EH (cell line): ENCODE results near the gene NTN1.

Experiments
- DNase-seq: peaks from one replicate; pipeline ENCODE4 v3.0.0-alpha.2; 2015; ENCODE audit warnings: low read depth

Gene NTN1

DNA sequence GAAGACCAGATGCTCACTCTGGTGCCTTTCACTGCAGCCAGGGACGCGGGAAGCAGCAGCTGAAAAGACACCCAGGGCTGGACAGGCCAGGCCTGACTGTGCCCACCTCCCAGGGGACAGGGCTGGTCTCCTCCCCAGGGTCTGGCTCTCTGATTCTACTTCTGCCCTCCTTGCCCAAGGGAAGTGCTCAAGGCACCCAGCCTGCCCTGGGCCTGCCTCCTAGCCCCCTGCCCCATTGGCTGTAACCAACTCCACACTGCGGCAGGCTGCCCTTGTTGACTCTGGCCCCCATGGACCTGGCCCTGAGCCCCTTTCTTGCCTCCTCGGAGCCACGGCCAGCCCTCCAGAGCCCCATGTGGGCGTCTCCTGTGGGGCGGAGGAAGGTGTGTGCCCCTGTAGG is 212.5 kb downstream of the NTN1 start:
- no peak for DNase-seq

DNA sequence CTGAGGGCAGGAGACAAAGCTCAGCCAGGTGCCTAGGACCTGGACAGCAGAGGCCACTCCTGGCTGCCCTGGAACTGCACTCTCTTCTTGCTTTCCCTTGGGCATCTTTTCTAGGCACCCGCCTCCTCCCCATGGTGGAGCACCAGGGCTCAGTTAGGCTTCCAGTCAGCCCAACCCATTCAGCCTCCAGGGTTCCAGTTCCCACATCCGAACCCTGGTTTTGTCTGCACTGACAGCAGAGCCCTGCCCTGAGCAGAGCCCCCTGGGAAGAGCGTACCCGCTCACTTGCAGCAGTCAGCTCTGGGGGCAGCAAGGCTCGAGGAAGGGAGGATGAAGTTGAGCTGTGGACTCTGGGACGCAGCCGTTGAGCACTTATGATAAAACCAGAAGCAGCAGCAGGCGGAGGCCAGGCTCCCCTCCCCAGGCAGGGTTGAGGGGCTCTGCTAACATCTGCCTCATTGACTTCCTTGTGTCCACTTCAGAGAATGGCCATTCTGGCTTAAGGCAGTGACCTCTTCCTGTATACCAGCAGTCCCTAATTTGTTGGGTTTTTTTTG is 213.2 kb downstream of the NTN1 start:
- DNase-seq: no peak

DNA sequence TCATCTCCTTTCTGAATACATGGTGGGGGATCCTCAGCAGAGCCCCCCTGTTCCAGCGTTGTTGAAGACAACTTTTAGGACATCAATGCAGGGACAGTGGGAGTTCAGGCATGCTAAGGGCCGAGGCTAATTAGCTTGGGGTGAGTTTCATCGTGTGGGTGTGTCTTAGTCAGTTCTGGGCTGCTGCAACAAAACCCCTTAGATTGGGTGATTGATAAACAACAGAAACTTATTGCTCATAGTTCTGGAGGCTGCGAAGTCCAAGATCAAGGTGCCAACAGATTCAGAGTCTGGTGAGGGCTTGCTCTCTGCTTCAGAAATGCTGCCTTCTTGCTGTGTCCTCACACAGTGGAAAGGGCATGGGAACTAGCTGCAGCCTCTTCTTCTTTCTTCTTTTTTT is 214.0 kb downstream of the NTN1 start:
- DNase-seq: no peak

DNA sequence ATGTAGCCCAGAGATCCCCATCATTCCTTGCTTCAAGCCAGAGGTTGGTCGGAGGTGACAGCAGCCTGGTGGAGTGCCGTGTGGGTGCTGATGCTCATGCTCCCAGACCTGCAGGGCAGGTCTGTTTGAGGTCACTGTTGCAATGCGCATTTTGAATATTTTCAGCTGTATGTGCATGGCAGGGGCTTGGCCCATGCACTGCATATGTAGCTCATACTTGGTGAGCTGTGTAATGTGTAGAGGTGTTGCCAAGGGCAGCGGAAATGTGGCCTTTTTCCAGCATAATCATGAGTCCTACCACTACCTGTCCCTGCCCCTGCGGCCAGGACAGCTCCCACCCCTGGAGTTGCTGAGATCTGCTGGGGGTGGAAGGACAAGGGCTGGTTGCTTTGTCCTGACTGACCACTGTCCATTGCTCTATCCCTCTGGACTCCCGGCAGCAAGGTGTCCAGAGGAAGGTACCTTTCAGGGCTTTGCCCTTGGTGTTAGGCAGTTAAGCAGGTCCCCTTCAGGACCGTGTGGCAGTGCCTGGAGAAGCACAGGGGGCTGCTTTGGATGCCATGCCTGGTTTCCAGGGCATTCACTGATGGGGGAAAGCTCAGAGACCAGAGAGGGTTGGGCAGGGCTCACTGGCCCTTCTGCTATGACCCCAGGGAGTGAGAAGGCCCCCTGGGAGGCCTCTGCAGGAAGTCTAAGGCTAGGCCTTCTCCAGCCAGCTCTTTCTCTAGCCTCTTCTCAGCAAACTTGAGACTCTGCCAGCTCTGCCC is 215.2 kb downstream of the NTN1 start:
- no peak for DNase-seq

DNA sequence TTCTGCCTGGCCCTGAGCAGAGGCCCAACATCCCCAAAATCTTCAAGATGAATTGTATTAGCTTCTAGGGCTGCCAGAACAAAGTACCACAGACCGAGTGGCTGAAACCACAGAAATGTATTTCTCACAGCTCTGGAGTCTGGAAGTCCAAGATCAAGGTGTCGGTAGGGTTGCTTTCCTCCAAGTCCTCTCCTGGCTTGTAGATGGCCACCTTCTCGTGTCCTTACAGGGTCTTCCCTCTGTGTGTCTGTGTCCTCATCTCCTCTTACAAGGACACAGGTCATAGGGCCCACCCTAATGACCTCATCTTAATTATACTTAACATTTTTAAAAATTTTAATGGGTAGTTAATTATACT is 215.7 kb downstream of the NTN1 start:
- no peak for DNase-seq

DNA sequence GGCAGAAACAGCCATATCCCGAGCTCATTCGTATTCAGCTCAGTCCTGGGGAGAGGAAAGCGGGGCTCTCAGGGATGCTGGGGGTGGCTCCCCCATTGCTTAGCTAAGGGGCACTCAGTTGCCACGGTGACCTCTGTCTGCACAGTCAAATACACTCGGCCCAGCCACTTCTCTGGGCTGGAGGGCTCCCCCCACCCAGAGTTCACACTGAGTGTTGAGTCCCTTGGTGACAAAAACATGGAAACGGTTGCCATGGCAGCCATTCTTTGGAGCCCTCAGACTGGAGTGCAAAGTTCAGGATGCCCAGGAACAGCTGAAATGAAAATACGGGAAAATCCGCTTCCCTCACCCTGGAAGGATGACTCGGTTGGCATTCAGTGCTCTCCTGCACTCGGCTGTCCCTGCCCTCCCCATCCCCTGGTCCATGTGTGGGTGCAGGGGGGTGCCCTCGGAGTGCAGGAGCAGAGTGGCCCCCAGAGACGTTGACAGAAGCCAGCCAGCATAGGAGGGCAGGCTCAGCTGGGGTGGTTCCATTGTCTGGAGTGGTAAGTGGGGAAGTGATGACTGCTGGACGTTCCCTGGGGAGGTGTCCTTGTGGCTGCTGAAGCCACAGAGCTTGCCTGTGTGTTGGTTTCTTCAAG is 216.5 kb downstream of the NTN1 start:
- no peak for DNase-seq

DNA sequence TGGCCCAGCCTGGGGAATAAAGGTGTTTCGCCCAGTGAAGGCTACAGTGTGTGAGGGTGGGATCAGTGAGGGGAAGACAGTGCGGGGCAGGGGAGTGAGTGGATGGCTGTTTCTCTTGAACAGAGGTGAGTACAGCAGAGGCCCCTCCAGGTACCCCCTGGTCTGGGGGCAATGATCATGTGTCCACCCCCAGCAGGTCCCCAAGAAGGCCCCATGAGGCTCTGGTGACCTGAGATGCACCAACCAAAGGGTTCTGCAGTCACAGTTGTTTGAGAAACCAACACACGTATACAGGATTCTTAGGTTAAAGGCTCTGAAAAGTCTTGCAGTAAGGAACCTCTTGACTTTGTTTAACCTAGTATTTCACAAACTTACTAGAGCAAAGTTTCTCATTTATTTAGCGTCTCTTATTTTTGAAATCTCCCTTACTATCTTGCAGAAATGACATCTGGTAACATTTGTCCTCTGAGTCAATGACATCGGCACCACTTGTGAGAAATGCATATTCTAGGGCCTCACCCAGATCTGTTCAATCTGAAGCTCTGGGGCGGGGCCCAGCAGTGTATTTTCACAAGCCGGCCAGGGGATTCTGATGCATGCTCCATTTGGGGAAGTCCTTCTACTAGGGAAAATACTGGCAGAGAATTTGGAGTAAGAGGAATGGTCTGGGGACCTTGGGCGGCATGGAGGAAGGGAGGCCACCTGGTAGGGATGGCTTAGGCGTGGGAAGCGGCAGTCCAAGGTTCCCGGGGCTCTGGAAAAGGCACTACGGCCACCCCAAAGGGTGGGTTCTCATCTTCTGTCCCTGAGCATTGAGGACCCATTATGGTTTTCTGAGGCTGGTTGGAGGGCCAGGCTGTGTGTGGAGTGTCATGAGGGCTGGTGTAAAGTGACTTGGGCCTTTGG is 217.3 kb downstream of the NTN1 start:
- no peak for DNase-seq

DNA sequence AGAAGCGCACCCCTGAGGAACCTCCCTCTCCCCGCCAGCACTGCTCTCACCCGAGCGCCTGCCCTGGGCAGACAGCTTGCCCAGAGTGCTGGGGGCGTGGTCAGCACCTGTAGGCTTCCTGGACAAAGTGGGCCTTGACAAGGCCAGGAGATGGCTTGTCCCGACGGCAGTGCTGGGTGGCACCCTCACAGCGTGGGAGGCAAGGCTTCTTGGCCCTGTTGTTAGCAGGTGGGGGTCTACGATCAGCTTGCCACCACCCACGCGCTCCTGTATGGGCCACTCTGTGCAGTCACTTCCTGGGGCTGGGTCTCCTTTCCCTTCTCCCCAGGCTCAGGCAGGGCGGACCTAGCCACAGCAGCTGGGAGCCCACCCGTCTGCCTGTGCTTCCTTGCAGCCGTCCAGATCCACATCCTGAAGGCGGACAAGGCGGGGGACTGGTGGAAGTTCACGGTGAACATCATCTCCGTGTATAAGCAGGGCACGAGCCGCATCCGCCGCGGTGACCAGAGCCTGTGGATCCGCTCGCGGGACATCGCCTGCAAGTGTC is 218.0 kb downstream of the NTN1 start:
- no peak for DNase-seq

DNA sequence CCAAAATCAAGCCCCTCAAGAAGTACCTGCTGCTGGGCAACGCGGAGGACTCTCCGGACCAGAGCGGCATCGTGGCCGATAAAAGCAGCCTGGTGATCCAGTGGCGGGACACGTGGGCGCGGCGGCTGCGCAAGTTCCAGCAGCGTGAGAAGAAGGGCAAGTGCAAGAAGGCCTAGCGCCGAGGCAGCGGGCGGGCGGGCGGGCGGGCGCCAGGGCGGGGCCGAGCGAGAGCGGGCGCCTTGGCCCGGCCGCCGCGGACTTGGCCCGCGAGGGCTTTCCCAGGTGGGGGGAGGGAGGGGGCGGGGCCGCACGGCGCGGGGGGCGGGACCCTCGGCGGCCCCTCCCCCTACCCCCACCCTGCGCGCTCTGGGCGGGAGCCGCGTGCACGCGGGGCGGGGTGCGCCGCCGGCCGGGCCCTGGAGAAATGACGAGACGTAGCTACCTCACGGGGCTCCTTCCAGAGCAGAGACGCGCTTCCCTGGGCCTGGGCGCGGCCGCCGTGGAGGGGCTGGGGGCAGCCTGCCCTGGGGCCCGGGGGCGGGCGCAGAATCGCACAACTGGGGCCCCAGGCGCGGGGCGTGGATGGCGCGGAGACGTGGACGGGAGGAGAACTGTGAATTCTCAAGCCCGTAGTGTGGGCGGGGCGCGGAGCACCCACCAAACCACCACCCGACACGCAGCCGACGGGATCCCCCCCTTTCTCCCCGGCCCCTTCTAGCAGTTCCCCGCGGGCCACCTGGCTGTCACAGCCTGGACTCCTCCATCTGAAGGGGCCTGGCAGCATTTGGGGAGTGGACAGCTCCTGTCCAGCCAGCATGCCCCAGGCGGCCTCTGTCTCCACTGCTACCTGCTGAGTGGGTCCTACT is 218.7 kb downstream of the NTN1 start:
- DNase-seq: peak; percentile 69

DNA sequence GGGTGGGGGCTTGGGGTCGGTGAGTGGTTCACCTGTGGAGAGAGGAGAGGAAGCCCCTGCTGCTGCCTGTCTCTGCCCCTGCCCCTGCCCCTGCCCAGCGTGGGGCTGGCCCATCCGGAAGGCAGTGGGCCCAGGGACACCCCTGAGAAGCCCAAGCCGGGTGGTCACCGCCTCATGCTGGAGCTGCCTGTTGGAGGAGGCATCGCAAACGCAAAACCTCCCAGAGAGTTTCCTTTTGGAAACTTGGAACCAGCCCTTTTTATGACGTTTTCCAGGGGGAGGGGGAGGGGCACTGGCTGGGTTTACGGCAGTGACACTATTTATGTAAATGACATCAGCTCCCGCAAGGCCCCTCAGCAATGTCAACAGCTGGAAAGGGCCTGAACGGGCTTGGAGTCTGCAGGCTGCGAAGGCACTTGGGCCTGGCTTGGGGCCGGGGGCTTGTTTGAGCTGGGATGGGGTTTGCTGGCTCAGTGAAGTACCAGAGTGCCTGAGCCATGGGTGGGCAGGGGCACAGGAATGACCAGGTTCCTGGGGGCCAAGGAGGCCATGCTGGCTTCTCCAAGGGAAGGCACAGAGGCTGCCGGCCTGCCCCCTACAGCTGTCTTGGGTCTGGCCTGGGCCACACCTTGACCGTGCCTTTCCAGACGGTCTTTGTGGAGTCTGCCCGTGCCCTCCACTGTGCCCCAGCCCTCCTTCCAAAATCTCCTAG is 219.5 kb downstream of the NTN1 start:
- peak; percentile 64 for DNase-seq

DNA sequence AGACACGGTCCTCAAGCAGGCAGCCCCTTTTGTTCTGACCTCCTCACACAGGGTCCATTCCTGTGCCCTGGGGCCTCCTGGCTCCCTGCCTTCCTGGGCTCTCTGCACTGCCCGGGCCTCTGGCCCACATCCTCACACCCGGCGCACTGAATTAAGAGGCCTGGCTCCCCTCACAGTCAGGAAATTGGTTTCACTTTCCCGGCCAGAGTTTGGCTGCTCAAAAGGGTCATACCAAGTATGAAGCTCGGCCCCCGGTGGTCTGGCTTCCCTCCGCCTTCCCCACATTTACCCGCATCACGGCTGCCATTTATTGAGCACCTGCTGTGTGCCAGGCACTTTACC is 220.0 kb downstream of the NTN1 start:
- DNase-seq: peak; percentile 12

DNA sequence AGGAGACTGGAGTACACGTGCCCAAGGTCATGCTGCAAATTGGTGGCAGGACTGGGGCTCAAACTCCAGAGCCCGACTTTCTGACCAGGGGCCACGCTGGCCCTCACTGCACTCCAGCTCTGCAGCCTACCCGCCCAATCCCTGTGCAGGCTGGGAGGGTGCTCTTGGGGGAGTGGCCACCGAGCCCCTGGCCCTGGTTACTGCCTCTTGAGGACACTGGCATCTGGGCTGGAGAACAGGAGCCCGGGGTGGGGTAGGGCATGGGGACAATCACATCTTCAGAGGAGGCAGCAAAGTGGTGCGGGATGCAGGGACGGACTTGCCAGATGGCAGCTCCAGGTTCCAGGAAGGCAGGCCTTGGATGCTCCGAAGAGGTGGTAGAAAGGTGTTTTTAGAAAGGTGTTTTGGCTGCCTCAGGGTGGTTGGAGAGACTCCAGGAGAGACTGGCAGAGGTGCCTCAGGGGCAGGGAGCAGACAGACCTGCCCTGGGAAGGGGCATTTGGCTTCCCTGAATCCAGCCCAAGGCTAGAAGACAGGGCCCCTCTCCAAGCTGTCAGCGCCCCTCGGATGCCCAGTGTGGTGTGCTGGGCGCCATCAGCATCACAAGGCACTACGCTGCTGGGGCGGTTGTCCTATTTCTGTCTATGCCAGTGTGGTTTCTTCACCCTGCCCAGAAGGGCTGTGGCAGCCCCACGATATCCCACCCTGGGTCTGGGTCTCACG is 220.6 kb downstream of the NTN1 start:
- DNase-seq: no peak

DNA sequence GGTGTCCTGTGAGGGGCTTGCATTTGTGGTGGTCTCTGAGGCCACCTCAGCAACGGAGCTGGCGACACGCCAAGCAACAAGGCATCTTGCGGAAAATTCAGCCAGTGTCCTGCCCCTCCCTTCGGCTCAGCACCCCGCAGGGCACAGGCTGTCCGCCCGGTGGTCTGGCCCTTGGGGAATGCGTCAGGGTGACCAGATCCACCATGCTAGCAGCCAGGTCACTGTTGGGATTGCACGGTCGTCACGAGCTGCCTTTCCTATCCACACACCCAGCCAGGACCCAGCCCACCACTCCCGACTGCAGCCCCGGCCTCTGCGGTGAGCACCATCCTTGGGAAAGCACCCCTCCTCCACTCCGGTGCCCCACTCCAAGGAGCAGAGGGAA is 221.2 kb downstream of the NTN1 start:
- no peak for DNase-seq

DNA sequence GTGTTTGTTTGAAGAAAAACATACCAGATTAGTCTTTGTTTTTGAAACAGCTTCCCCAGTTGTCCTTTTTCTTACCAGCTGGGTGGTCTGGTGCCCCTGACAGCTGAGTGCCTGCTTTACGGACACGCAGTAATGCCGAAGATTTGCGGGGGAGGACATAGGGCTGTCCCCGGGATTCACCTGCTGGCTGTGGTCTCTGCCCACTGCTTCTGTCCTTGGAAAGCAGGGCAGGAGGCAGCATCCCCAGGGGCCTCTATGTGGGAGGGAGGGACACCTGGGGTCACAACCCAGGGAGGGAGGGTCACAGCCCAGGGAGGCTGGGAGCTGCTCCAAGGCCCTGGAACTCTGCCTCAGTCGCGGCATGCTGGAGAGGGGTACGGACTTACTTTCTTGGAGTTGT is 221.7 kb downstream of the NTN1 start:
- no peak for DNase-seq

DNA sequence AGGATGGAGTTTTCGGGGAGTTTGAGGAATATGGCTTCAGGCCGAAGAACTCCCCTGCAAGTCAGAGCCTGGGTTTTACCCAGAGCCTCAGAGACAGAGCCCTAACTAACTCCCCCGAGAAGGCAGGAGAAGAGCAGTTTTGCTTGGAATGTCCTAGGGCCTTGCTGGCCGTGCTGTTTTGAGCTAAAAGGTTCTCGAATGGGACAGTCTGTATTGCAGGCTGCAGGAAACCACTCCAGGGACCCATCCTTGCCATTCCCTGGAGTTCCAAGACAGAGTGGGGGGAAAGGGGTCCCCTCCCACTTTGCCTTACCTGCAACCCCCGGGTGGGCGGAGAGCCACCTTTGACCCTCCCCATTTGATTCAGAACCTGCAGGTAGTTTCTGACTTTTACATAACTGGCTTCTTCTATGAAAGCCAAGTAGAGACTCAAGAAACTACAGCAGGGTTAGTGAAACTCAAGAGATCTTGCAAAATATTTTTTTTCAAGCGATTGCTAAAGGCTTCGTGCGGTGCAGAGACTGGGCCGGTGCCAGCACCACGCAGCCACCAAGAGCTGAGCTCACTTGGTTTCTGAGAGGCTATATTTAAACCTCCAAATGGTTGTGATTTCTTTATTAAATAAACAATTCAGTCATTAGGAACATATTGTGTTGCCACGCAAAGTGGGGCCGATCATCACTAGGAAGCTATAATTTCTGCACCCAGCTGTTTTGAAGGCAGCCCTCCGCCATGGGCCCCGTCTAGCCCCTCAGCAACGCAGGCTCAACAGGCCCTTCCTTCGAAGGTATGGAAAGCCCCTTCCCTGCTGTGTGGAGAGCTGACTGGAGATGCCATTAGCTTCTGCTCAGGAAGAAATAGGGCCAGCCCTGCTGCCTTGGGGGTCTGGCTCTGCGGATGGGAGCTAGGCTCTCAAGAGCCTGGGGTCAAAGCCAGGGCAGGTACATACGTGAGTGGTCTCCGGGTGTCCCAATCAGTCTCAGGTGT is 223.0 kb downstream of the NTN1 start:
- peak; percentile 73 for DNase-seq

DNA sequence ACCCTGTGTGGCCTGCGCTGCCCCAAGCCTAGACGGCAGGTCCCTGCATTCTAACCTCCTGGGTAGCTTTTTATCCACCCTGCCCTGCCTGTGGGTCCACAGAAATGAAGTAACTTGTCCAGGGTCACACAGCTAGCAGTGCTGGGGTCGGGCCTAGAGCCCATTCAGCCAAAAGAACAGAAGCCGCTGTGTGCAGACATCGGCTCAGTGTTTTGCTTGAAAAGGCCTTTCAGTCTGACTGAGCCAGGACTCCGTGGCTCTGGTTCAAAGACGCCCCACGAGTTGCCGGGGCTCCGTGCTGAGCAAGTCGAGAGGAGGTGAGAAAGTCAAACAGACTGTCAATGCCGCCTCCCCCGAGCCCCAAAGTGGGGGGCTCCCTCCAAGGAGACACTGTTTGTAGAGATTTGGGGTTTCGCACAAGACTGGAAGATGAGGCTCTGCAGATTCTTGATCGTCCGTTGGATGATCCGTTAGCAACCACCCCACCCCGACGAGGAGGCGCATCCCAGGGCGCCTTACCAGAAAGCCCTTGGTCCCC is 226.2 kb downstream of the NTN1 start:
- no peak for DNase-seq

DNA sequence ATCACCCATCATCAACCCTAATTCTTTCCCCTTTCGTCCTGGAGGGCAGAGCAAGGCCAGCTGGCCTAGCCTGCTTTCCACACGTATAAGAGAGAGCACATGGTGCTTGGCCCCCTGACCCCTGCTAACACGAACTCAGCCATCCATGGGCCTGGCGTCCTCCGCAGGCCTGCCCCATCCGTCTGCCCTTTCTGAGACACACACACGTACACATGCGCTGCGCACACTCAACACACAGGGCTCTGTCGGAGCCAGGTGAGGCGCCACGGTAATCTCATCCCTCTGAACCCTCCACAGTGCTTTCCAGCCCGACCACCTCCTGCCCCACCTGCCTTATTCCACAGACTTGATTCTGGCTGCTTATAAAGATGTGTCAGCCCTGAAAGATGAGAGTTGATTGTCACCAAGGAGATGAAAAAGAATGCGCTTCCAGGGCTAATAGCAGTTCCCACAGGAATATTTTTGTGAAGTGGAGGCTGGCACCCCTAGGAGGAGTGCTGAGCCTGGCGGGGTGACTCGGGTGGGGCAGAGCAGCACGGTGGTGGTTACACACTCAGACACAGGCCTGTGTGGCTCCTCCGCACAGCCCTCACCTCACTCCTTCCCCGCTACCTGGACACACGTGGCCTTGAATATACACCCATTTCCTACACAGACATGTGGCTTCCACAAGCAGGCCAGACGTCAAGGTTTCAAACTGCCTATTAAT is 228.1 kb downstream of the NTN1 start:
- DNase-seq: no peak

DNA sequence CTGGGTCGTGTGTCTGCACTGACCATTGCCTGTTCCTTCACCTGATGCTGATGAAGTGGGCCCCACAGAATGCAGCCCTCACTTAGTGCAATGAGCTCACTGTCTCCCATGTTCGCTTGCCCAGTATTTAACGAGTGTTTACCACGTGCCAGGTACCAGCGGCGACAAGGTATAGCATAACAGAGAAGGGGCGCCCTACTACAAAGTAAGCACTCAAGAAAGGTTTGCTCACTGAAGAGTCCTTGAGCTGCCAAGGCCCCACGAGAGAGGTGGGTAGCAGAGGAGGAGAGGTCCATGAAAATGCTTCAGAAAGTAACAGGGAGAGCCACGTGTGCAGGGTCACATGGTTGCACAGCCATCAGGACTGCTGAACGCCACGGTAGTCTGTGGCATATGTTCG is 230.0 kb downstream of the NTN1 start:
- no peak for DNase-seq
